Hematopoietic multipotent progenitor cell (in vitro differentiated cells): ENCODE data around the gene HGS. TPM values are rescaled to one million over a fixed set of nuclear protein-coding genes. Genes with fewer than 3 reads are reported as not detected.
"Not testable (repeated sequence)": the region's sequence is repeated elsewhere in the genome, so short reads cannot be mapped to it uniquely, and the experiment has no call there.

Experiments
- DNase-seq, 3 donors: peaks; one replicate each; pipeline ENCODE4 v3.0.0-alpha.2; 2011 to 2015; ENCODE audit warnings: low read depth in 2 of 3, low spot score in 2 of 3
- small RNA-seq: library from RNA; depleted of rRNA; stranded (forward); fragments of <200 nt; gene quantifications from one replicate; pipeline ENCODE3, GENCODE V24; 2012
- total RNA-seq: library from RNA; depleted of rRNA; stranded (reverse); fragments of >200 nt; gene quantifications from one replicate; pipeline ENCODE4 v1.2.3, GENCODE V29; 2012

The HGS gene
- total RNA-seq, 1 donor, result 82.9 TPM

DNA sequence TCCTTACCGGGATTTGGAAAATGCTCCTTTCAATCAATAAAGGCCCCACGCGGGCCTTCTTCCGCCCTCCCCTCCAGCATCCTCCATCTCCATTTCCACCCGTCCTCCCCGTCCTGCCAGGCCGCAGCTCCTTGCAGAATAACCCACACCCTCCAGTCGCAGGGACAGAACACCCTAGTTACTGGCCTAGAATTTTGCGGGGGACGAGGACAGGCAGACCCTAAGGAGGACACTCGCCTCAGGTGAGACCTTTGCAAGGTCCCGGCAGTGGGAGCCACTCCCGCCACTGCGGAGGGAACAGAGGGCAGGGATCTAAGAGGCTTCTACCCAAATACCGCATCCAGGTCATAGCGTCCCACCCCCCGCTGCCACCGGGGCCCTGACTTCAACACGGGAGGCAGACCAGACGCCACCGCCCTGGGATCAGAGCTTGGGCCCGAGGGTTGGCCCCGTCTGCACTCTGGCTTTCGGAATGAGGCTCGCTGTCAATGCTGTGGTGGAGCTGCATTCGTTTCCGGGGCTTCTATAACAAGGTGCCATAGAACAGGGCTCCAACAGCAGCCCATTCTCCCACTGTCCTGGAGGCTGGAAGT, 55.1 kb downstream of the HGS start:
- DNase-seq, result no peak

GRCh38 chr17:81739593-81739992, 55.8 kb downstream of the HGS start:
- not testable (repeated sequence) for DNase-seq

DNA sequence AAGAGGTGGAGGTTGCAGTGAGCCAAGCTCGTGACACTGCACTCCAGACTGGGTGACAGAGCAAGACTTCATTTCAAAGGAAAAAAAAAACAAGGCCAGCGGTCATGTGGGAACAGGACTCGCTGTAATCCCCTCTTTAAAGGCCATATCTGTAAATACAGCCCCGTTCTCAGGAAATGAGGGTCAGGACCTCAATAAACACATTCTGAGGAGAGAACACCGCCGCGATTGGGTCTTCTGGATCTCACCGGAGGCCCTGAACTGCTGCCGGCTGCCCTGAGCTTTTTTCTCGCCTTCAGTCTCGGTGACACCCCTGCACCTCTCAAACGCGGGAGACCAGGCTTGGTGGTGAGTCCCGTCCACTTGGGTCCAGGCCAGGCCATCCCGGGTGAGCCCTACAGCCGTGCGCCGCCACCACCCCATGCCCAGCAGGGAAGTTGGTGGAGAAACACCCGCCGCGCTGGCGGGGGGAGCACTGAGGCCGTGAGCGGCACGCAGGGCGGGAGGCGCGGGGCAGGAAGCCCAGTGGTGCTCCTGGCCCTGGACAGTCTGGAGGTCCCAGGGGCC, 56.7 kb downstream of the HGS start:
- DNase-seq, result peak in 1 of 3 donors; percentile 24

DNA sequence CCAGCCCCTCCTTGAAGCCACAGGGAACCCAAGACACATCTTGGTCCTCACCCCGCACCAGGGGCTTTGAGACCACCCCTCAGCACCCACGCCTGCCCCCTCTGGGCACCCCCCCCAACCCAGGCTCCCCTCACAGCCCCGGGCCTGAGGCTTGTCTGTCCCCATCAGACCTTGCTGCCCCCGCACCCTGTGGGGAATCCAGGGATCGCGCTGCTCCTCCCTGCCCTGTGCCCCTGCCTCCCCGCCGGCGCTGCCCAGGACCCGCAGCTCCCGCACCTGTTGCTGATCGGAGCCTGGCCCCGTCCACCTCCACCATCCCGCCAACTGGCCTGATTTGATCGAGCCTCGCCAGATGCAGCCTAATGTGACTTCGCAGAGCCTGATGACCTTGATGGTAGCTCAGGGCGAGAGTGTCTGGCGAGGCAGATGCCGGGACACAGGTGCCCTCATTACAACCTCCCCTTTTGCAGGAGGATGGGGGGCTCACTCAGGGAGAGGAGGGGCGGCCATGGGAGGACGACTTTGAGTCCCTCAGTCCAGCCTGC, 57.3 kb downstream of the HGS start:
- no peak for DNase-seq

- peak in 1 of 3 donors; percentile 32 for DNase-seq
These were observed 58.0 kb downstream of the HGS start for GRCh38 chr17:81741594-81742452.

Small RNA genes within 50 kb of the gene (small RNA-seq; reads per million reads assigned to genes)
- not detected for gene MIR6786

Other genes starting within 250 kb of the HGS start
- 8,913 TPM for gene ACTG1, start 171.2 kb upstream of the HGS start, total RNA-seq
- gene FSCN2, start 155.6 kb upstream of the HGS start, total RNA-seq, result 2.2 TPM
- 27.7 TPM for gene FAAP100, start 131.7 kb upstream of the HGS start, total RNA-seq
- 63.8 TPM for gene NPLOC4, start 46.9 kb upstream of the HGS start, total RNA-seq
- 0.27 TPM for gene TSPAN10, start 46.8 kb upstream of the HGS start, total RNA-seq
- 14.8 TPM for gene PDE6G, start 27.5 kb upstream of the HGS start, total RNA-seq
- gene OXLD1, start 17.4 kb upstream of the HGS start, total RNA-seq, result 80.0 TPM
- gene CCDC137, start 17.3 kb upstream of the HGS start, total RNA-seq, result 8.3 TPM
- gene ARL16, start 214 bp upstream of the HGS start, total RNA-seq, result 27.5 TPM
- gene MRPL12, start 19.4 kb downstream of the HGS start, total RNA-seq, result 11.6 TPM
- gene SLC25A10, start 28.3 kb downstream of the HGS start, total RNA-seq, result 11.6 TPM
- not detected for gene GCGR, start 120.1 kb downstream of the HGS start, total RNA-seq
- 65.2 TPM for gene MCRIP1, start 149.3 kb downstream of the HGS start, total RNA-seq
- gene PPP1R27, start 151.0 kb downstream of the HGS start, total RNA-seq, result 1.3 TPM
- gene P4HB, start 176.5 kb downstream of the HGS start, total RNA-seq, result 277 TPM
- gene ARHGDIA, start 187.3 kb downstream of the HGS start, total RNA-seq, result 206 TPM
- gene ALYREF, start 207.6 kb downstream of the HGS start, total RNA-seq, result 145 TPM
- 131 TPM for gene ANAPC11, start 207.7 kb downstream of the HGS start, total RNA-seq
- 0.54 TPM for gene NPB, start 218.2 kb downstream of the HGS start, total RNA-seq
- gene PCYT2, start 227.4 kb downstream of the HGS start, total RNA-seq, result 43.9 TPM
- gene SIRT7, start 234.2 kb downstream of the HGS start, total RNA-seq, result 31.2 TPM
- 29.6 TPM for gene MAFG, start 243.7 kb downstream of the HGS start, total RNA-seq